ENCODE data around the gene WWOX.
"Not testable (repeated sequence)": the region's sequence is repeated elsewhere in the genome, so short reads cannot be mapped to it uniquely, and the experiment has no call there.

WWOX gene

DNA sequence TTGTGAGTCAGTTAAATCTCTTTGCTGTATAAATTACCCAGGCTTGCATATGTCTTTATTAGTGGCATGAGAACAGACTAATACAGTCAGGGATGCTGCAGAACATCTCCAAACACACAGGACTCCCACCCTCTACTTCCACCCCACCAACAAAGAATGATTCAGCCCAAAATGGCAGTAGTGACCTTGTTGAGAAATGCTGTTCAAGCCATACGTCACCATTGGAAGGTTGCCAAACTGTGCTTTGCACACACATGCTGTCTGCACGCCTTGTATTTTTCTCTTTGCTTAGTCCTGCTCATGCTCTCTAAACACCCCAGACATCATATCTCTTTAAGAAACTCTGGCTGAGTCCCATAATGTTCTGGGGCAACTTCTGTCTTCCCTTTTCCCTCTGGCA, 589.6 kb downstream of the WWOX start:
- H3K27ac ChIP-seq = no peak overlapping the region
- no peaks in the 10 kb centered on the region for H3K36me3 ChIP-seq
- no peaks in the 10 kb centered on the region for H3K9me3 ChIP-seq
- DNase-seq = no peak
- intact Hi-C loops (cut with DNase I; ENCODE audit: low total_unique reads) = no loop called here
- TF ChIP-seq, protein P1, sequence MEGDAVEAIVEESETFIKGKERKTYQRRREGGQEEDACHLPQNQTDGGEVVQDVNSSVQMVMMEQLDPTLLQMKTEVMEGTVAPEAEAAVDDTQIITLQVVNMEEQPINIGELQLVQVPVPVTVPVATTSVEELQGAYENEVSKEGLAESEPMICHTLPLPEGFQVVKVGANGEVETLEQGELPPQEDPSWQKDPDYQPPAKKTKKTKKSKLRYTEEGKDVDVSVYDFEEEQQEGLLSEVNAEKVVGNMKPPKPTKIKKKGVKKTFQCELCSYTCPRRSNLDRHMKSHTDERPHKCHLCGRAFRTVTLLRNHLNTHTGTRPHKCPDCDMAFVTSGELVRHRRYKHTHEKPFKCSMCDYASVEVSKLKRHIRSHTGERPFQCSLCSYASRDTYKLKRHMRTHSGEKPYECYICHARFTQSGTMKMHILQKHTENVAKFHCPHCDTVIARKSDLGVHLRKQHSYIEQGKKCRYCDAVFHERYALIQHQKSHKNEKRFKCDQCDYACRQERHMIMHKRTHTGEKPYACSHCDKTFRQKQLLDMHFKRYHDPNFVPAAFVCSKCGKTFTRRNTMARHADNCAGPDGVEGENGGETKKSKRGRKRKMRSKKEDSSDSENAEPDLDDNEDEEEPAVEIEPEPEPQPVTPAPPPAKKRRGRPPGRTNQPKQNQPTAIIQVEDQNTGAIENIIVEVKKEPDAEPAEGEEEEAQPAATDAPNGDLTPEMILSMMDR (IDR thresholded peaks at IDR 0.05) = no peak
- no peak overlapping the region for H3K4me3 ChIP-seq
- H3K27me3 ChIP-seq = no peaks in the 10 kb centered on the region
- H3K4me1 ChIP-seq = peaks cover 0 to 39% (median 23%) of the 10 kb centered on the region in 4 donors

DNA sequence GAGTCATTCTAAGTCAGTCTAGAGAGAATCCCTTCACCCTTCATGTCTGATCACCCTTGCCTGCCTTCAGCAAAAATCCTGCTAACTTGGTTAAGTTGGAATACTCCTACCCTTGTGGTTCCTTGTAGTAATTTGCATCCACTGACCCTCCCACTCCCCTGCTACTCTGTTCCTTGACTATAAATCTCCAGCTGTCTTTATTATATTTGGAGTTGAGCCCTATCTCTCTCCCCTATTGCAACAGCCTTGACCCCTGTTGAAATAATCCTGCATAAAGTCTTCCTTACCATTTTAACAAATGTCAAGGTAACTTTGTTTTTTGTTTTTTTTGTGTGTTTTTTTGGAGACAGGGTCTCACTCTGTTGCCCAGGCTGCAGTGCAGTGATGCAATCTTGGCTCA, 590.1 kb downstream of the WWOX start:
- TF ChIP-seq, protein P1 (IDR thresholded peaks at IDR 0.05) = no peak
- Histone ChIP-seq H3K9me3 (no peaks in the 10 kb centered on the region), H3K36me3 (no peaks in the 10 kb centered on the region), H3K4me1 (peaks cover 0 to 34% (median 18%) of the 10 kb centered on the region in 4 donors), H3K27me3 (no peaks in the 10 kb centered on the region), H3K27ac (no peak overlapping the region), H3K4me3 (no peak overlapping the region)
- no peak for DNase-seq
- intact Hi-C loops (cut with DNase I; ENCODE audit: low total_unique reads) = no loop called here

DNA sequence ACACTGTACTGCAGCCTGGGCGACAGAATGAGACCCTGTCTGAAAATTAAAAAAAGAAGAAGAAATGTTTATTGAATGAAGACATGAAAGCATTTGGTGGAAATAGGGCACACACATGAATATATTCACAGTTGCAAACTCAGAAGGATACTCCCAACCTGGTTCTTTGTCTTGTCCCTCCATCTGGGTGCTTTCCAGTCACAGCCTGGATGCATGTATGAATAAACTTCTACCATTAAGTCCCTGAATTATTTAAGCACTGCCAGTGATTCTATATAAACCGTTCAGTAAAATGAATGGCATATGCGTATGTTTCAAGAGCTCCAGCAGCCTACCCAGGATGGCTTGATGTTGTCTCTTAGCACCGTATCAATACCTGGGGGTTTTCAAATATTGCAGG, 591.1 kb downstream of the WWOX start:
- intact Hi-C loops (cut with DNase I; ENCODE audit: low total_unique reads) = loop anchor here (2.0 kb wide), 1 partner anchor 16 kb away; no protein-coding TSS in a partner anchor

DNA sequence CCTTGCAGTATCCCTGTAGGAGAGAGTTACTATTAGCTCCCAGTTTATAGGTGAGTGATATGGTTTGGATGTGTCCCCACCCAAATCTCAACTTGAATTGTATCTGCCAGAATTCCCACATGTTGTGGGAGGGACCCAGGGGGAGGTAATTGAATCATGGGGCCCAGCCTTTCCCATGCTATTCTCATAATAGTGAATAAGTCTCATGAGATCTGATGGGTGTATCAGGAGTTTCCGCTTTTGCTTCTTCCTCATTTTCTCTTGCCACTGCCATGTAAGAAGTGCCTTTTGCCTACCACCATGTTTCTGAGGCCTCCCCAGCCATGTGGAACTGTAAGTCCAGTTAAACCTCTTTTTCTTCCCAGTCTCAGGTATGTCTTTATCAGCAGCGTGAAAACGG, 592.3 kb downstream of the WWOX start:
- not testable (repeated sequence) for H3K4me3 ChIP-seq, H3K36me3 ChIP-seq, H3K27ac ChIP-seq, H3K9me3 ChIP-seq, H3K27me3 ChIP-seq, DNase-seq
- intact Hi-C loops (cut with DNase I; ENCODE audit: low total_unique reads) = loop anchor here (2.0 kb wide), 1 partner anchor 15 kb away; no protein-coding TSS in a partner anchor
- H3K4me1 ChIP-seq = peaks cover 0 to 12% (median 7%) of the 10 kb centered on the region in 4 donors

More for the DNA sequence above, 591.1 kb downstream of the WWOX start:
- Histone ChIP-seq H3K4me3 (no peak overlapping the region), H3K36me3 (no peaks in the 10 kb centered on the region), H3K4me1 (peaks cover 0 to 24% (median 8%) of the 10 kb centered on the region in 4 donors), H3K9me3 (no peaks in the 10 kb centered on the region), H3K27ac (no peak overlapping the region), H3K27me3 (no peaks in the 10 kb centered on the region)
- TF ChIP-seq, protein P1 (IDR thresholded peaks at IDR 0.05) = no peak
- DNase-seq = no peak

DNA sequence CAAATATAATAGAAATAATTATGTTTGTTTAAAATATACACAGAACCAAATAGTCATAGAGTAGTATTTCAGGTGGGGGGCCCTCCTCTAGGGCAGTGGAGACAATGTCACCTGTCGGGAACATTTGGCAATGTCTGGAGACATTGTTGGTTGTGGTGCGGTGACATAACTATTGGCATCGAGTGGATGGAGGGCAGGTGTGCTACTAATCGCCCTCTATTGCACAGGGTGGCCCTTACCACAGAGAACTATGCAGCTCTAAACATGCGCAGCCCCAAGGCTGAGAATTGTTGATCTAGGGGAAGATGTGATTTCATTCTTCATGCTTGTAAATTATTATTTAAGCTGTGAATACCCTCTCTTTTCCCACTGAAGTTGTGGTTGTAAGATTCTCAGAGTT, 594.0 kb downstream of the WWOX start:
- intact Hi-C loops (cut with DNase I; ENCODE audit: low total_unique reads) = no loop called here
- no peaks in the 10 kb centered on the region for H3K36me3 ChIP-seq
- no peaks in the 10 kb centered on the region for H3K9me3 ChIP-seq
- H3K4me3 ChIP-seq = no peak overlapping the region
- H3K27ac ChIP-seq = no peak overlapping the region
- TF ChIP-seq, protein P1 (IDR thresholded peaks at IDR 0.05) = no peak
- no peak for DNase-seq
- H3K27me3 ChIP-seq = no peaks in the 10 kb centered on the region
- H3K4me1 ChIP-seq = peaks cover 0 to 7% (median 2%) of the 10 kb centered on the region in 4 donors

DNA sequence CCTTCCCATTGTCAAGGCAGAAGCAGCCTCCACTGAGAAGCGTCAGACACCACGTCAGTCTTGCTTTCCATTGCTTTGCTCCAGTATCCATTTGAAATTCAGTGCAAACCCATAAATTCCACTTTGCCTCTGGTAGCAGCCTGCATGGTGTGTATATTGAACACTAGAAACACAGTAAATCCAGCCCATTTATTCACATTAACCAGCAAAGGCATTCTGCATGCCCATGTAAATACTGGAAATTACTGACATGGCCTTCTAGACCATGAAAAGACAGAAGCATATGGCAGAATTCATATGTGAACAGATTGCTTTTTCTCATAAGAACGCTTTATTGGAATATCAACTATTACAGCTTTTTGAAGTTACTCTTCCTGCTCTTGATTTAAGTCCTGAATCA, 595.0 kb downstream of the WWOX start:
- intact Hi-C loops (cut with DNase I; ENCODE audit: low total_unique reads) = no loop called here
- no peak overlapping the region for H3K4me3 ChIP-seq
- H3K4me1 ChIP-seq = peaks cover 0 to 3% (median under 1%) of the 10 kb centered on the region in 4 donors
- H3K36me3 ChIP-seq = no peaks in the 10 kb centered on the region
- H3K27me3 ChIP-seq = no peaks in the 10 kb centered on the region
- DNase-seq = no peak
- H3K27ac ChIP-seq = no peak overlapping the region
- no peaks in the 10 kb centered on the region for H3K9me3 ChIP-seq
- TF ChIP-seq, protein P1 (IDR thresholded peaks at IDR 0.05) = no peak

Measured in tibial artery (tissue), 4 donors.